GM23338 (cell line): Measurements from ENCODE around the gene AKR1B1. TPM values are rescaled to one million over a fixed set of nuclear protein-coding genes. Genes with fewer than 3 reads are reported as not detected.

Experiments
- ATAC-seq: fragments of 200-7000 bp; cut with Tn5 transposase; 3 replicates; pipeline ENCODE4 v1.9.1; 2020
- DNase-seq: peaks from one replicate; pipeline ENCODE4 v3.0.0-alpha.2; 2015; ENCODE audit warnings: low spot score
- H2AFZ ChIP-seq: fragments of 200-600 bp; sonication (generic); 2 replicates; pipeline ENCODE4 v1.8.0; 2016; ENCODE audit warnings: antibody characterized with exemption, mild to moderate bottlenecking, moderate library complexity
- H3F3A ChIP-seq: fragments of 200-600 bp; sonication (generic); replicated peaks from 2 replicates; pipeline ENCODE4 v1.8.0; 2017; ENCODE audit warnings: antibody characterized with exemption, mixed run types, low read depth
- H3K27ac ChIP-seq: fragments of 200-600 bp; sonication (generic); 2 replicates; pipeline ENCODE4 v1.6.1; 2016; ENCODE audit warnings: low read depth
- H3K27me3 ChIP-seq: fragments of 200-600 bp; sonication (generic); 2 replicates; pipeline ENCODE4 v1.8.0; 2016; ENCODE audit warnings: mild to moderate bottlenecking, mixed run types, moderate library complexity; ENCODE audit not compliant: insufficient read depth
- H3K36me3 ChIP-seq: fragments of 200-600 bp; sonication (generic); 2 replicates; pipeline ENCODE4 v1.8.0; 2016; ENCODE audit warnings: mild to moderate bottlenecking; ENCODE audit not compliant: insufficient read depth
- H3K4me1 ChIP-seq: fragments of 200-600 bp; sonication (generic); 2 replicates; pipeline ENCODE4 v1.8.0; 2016; ENCODE audit warnings: mild to moderate bottlenecking, moderate library complexity; ENCODE audit not compliant: insufficient read depth
- H3K4me2 ChIP-seq: fragments of 200-600 bp; sonication (generic); 2 replicates; pipeline ENCODE4 v1.7.1; 2017; ENCODE audit warnings: mixed run types
- H3K4me3 ChIP-seq: fragments of 200-600 bp; sonication (generic); 2 replicates; pipeline ENCODE4 v1.6.1; 2016; ENCODE audit warnings: mixed run types
- H3K79me2 ChIP-seq: fragments of 200-600 bp; sonication (generic); replicated peaks from 2 replicates; pipeline ENCODE4 v1.8.0; 2017; ENCODE audit warnings: mild to moderate bottlenecking; ENCODE audit not compliant: insufficient read depth
- H3K9me2 ChIP-seq: fragments of 200-600 bp; sonication (generic); 2 replicates; pipeline ENCODE4 v1.8.0; 2017; ENCODE audit not compliant: insufficient read depth
- H4K20me1 ChIP-seq: fragments of 200-600 bp; sonication (generic); replicated peaks from 2 replicates; pipeline ENCODE4 v1.8.0; 2017; ENCODE audit warnings: mild to moderate bottlenecking; ENCODE audit not compliant: insufficient read depth
- H3K27ac Mint-ChIP-seq: 2 replicates; pipeline ENCODE4 v1.8.0; 2020; ENCODE audit warnings: inconsistent platforms, mild to moderate bottlenecking, moderate library complexity, mixed read lengths
- H3K27me3 Mint-ChIP-seq: 3 replicates; pipeline ENCODE4 v1.8.0; 2022; ENCODE audit warnings: low read depth, mild to moderate bottlenecking, moderate library complexity, mixed read lengths, inconsistent platforms; ENCODE audit not compliant: insufficient read depth, poor library complexity
- H3K36me3 Mint-ChIP-seq: 3 replicates; pipeline ENCODE4 v1.8.0; 2021; ENCODE audit warnings: low read depth, mild to moderate bottlenecking, inconsistent platforms, moderate library complexity, mixed read lengths
- H3K4me1 Mint-ChIP-seq: 3 replicates; pipeline ENCODE4 v1.8.0; 2020; ENCODE audit warnings: mild to moderate bottlenecking, inconsistent platforms, mixed read lengths
- H3K4me3 Mint-ChIP-seq: 3 replicates; pipeline ENCODE4 v1.8.0; 2021; ENCODE audit warnings: moderate library complexity, mild to moderate bottlenecking, inconsistent platforms, mixed read lengths
- H3K9me3 Mint-ChIP-seq: 3 replicates; pipeline ENCODE4 v1.8.0; 2020; ENCODE audit warnings: moderate library complexity, mild to moderate bottlenecking, inconsistent platforms, mixed read lengths
- CREB1 ChIP-seq: fragments of 250-450 bp; sonication (Bioruptor Pico); IDR thresholded peaks from 2 replicates; pipeline ENCODE4 v1.5.0; 2020; ENCODE audit warnings: low read depth, mild to moderate bottlenecking, moderate library complexity
- EZH2 ChIP-seq: fragments of 200-600 bp; sonication (generic); IDR thresholded peaks from one replicate; pipeline ENCODE4 v1.8.0; 2017; ENCODE audit warnings: antibody characterized with exemption, mild to moderate bottlenecking, low read depth; ENCODE audit not compliant: unreplicated experiment
- EZH2phosphoT487 ChIP-seq: fragments of 200-600 bp; sonication (generic); IDR thresholded peaks from one replicate; pipeline ENCODE4 v1.8.1; 2018; ENCODE audit warnings: antibody characterized with exemption; ENCODE audit not compliant: unreplicated experiment
- JUNB ChIP-seq: IDR thresholded peaks from one replicate; pipeline ENCODE4 v1.6.1; 2016; ENCODE audit warnings: antibody characterized with exemption; ENCODE audit not compliant: unreplicated experiment
- NANOG ChIP-seq: IDR thresholded peaks from 2 replicates; pipeline ENCODE4 v1.6.1; 2016; ENCODE audit warnings: antibody characterized with exemption, borderline replicate concordance
- POLR2AphosphoS5 ChIP-seq: IDR thresholded peaks from 2 replicates; pipeline ENCODE4 v1.6.1; 2016; ENCODE audit warnings: antibody characterized with exemption, low read depth
- STAT1 ChIP-seq: IDR thresholded peaks from one replicate; pipeline ENCODE4 v1.6.1; 2016; ENCODE audit warnings: antibody characterized with exemption; ENCODE audit not compliant: unreplicated experiment
- ZNF114 ChIP-seq: fragments of 250-450 bp; sonication (Bioruptor Pico); IDR thresholded peaks from 2 replicates; pipeline ENCODE4 v1.5.0; 2020; ENCODE audit warnings: mild to moderate bottlenecking, moderate library complexity
- ZNF331 ChIP-seq: fragments of 250-450 bp; sonication (Bioruptor Pico); IDR thresholded peaks from 2 replicates; pipeline ENCODE4 v1.5.0; 2020; ENCODE audit warnings: low read depth, mild to moderate bottlenecking, moderate library complexity
- polyA plus RNA-seq: library from polyadenylated mRNA; unstranded; fragments of >200 nt; fragmentation: Nextera tagmentation; extraction: Ambion mirVana; gene quantifications from 2 replicates; pipeline ENCODE4 v1.2.1, GENCODE V29; 2016
- total RNA-seq: library from RNA; depleted of rRNA; stranded (reverse); fragments of >200 nt; shearing (Covaris generic); gene quantifications from 2 replicates; pipeline ENCODE4 v1.2.3, GENCODE V29; 2014
- TF ChIP-seq, protein P1 (sequence below): fragments of 250-450 bp; sonication (Bioruptor Pico); IDR thresholded peaks from 2 replicates; pipeline ENCODE4 v1.5.0; 2020; ENCODE audit warnings: mild to moderate bottlenecking, moderate library complexity
- TF ChIP-seq, protein P2 (sequence below): IDR thresholded peaks from 2 replicates; pipeline ENCODE4 v1.6.1; 2016; ENCODE audit warnings: antibody characterized with exemption
- TF ChIP-seq, protein P3 (sequence below), 2 experiments: fragments of 200-600 bp in 1 of 2; sonication (generic) in 1 of 2; conservative IDR thresholded peaks; 2 replicates each; pipeline versions ENCODE4 v1.5.1 to v1.6.1; 2016 to 2017; ENCODE audit warnings: antibody characterized with exemption in 2 of 2, low read depth in 2 of 2, mild to moderate bottlenecking in 2 of 2, moderate library complexity in 1 of 2
- TF ChIP-seq, protein P4 (sequence below): IDR thresholded peaks from one replicate; pipeline ENCODE4 v1.6.1; 2018; ENCODE audit warnings: antibody characterized with exemption; ENCODE audit not compliant: unreplicated experiment

AKR1B1 gene
- total and polyA plus RNA-seq, 2 experiments from 2014 or later = 132 to 154 TPM

GRCh38 chr7:134438946-134439345 lies 20.0 kb downstream of the AKR1B1 start:
- Histone ChIP-seq H3K27ac (no peak overlapping the region), H3K4me3 (no peak overlapping the region), H3K9me2 (peaks cover 4% of the 10 kb centered on the region; the same call in 1 of the 2 replicates), H3K4me1 (no peaks in the 10 kb centered on the region), H4K20me1 (no peaks in the 10 kb centered on the region; the same call in 1 of the 2 replicates), H2AFZ (no peak overlapping the region), H3K36me3 (peaks cover 19% of the 10 kb centered on the region), H3K4me2 (no peak overlapping the region), H3K79me2 (no peaks in the 10 kb centered on the region), H3F3A (no peaks in the 10 kb centered on the region), H3K27me3 (no peaks in the 10 kb centered on the region)
- Mint-ChIP-seq H3K4me3 (no peak overlapping the region), H3K36me3 (peaks cover 54% of the 10 kb centered on the region), H3K27me3 (peaks cover 3% of the 10 kb centered on the region), H3K27ac (no peak overlapping the region), H3K9me3 (peaks cover 9% of the 10 kb centered on the region; the same call in 2 of the 3 replicates), H3K4me1 (no peaks in the 10 kb centered on the region)
- no peak for ATAC-seq
- DNase-seq = no peak
- TF ChIP-seq, protein P1, sequence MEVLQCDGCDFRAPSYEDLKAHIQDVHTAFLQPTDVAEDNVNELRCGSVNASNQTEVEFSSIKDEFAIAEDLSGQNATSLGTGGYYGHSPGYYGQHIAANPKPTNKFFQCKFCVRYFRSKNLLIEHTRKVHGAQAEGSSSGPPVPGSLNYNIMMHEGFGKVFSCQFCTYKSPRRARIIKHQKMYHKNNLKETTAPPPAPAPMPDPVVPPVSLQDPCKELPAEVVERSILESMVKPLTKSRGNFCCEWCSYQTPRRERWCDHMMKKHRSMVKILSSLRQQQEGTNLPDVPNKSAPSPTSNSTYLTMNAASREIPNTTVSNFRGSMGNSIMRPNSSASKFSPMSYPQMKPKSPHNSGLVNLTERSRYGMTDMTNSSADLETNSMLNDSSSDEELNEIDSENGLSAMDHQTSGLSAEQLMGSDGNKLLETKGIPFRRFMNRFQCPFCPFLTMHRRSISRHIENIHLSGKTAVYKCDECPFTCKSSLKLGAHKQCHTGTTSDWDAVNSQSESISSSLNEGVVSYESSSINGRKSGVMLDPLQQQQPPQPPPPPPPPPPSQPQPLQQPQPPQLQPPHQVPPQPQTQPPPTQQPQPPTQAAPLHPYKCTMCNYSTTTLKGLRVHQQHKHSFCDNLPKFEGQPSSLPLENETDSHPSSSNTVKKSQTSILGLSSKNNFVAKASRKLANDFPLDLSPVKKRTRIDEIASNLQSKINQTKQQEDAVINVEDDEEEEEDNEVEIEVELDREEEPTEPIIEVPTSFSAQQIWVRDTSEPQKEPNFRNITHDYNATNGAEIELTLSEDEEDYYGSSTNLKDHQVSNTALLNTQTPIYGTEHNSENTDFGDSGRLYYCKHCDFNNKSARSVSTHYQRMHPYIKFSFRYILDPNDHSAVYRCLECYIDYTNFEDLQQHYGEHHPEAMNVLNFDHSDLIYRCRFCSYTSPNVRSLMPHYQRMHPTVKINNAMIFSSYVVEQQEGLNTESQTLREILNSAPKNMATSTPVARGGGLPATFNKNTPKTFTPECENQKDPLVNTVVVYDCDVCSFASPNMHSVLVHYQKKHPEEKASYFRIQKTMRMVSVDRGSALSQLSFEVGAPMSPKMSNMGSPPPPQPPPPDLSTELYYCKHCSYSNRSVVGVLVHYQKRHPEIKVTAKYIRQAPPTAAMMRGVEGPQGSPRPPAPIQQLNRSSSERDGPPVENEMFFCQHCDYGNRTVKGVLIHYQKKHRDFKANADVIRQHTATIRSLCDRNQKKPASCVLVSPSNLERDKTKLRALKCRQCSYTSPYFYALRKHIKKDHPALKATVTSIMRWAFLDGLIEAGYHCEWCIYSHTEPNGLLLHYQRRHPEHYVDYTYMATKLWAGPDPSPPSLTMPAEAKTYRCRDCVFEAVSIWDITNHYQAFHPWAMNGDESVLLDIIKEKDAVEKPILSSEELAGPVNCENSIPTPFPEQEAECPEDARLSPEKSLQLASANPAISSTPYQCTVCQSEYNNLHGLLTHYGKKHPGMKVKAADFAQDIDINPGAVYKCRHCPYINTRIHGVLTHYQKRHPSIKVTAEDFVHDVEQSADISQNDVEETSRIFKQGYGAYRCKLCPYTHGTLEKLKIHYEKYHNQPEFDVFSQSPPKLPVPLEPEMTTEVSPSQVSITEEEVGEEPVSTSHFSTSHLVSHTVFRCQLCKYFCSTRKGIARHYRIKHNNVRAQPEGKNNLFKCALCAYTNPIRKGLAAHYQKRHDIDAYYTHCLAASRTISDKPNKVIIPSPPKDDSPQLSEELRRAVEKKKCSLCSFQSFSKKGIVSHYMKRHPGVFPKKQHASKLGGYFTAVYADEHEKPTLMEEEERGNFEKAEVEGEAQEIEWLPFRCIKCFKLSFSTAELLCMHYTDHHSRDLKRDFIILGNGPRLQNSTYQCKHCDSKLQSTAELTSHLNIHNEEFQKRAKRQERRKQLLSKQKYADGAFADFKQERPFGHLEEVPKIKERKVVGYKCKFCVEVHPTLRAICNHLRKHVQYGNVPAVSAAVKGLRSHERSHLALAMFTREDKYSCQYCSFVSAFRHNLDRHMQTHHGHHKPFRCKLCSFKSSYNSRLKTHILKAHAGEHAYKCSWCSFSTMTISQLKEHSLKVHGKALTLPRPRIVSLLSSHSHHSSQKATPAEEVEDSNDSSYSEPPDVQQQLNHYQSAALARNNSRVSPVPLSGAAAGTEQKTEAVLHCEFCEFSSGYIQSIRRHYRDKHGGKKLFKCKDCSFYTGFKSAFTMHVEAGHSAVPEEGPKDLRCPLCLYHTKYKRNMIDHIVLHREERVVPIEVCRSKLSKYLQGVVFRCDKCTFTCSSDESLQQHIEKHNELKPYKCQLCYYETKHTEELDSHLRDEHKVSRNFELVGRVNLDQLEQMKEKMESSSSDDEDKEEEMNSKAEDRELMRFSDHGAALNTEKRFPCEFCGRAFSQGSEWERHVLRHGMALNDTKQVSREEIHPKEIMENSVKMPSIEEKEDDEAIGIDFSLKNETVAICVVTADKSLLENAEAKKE (CRISPR knock-in tag) = no peak
- TF ChIP-seq POLR2AphosphoS5 (no peak), STAT1 (no peak), CREB1 (CRISPR knock-in tag) (no peak), ZNF114 (CRISPR knock-in tag) (no peak), NANOG (no peak), ZNF331 (no peak), JUNB (no peak), EZH2 (no peak), EZH2phosphoT487 (no peak)
- TF ChIP-seq, protein P2, sequence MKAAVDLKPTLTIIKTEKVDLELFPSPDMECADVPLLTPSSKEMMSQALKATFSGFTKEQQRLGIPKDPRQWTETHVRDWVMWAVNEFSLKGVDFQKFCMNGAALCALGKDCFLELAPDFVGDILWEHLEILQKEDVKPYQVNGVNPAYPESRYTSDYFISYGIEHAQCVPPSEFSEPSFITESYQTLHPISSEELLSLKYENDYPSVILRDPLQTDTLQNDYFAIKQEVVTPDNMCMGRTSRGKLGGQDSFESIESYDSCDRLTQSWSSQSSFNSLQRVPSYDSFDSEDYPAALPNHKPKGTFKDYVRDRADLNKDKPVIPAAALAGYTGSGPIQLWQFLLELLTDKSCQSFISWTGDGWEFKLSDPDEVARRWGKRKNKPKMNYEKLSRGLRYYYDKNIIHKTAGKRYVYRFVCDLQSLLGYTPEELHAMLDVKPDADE = no peak
- TF ChIP-seq, protein P3, sequence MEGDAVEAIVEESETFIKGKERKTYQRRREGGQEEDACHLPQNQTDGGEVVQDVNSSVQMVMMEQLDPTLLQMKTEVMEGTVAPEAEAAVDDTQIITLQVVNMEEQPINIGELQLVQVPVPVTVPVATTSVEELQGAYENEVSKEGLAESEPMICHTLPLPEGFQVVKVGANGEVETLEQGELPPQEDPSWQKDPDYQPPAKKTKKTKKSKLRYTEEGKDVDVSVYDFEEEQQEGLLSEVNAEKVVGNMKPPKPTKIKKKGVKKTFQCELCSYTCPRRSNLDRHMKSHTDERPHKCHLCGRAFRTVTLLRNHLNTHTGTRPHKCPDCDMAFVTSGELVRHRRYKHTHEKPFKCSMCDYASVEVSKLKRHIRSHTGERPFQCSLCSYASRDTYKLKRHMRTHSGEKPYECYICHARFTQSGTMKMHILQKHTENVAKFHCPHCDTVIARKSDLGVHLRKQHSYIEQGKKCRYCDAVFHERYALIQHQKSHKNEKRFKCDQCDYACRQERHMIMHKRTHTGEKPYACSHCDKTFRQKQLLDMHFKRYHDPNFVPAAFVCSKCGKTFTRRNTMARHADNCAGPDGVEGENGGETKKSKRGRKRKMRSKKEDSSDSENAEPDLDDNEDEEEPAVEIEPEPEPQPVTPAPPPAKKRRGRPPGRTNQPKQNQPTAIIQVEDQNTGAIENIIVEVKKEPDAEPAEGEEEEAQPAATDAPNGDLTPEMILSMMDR (conservative IDR thresholded peaks at IDR 0.05; ENCODE audit: low read depth in 2 of 2) = no peak
- TF ChIP-seq, protein P4, sequence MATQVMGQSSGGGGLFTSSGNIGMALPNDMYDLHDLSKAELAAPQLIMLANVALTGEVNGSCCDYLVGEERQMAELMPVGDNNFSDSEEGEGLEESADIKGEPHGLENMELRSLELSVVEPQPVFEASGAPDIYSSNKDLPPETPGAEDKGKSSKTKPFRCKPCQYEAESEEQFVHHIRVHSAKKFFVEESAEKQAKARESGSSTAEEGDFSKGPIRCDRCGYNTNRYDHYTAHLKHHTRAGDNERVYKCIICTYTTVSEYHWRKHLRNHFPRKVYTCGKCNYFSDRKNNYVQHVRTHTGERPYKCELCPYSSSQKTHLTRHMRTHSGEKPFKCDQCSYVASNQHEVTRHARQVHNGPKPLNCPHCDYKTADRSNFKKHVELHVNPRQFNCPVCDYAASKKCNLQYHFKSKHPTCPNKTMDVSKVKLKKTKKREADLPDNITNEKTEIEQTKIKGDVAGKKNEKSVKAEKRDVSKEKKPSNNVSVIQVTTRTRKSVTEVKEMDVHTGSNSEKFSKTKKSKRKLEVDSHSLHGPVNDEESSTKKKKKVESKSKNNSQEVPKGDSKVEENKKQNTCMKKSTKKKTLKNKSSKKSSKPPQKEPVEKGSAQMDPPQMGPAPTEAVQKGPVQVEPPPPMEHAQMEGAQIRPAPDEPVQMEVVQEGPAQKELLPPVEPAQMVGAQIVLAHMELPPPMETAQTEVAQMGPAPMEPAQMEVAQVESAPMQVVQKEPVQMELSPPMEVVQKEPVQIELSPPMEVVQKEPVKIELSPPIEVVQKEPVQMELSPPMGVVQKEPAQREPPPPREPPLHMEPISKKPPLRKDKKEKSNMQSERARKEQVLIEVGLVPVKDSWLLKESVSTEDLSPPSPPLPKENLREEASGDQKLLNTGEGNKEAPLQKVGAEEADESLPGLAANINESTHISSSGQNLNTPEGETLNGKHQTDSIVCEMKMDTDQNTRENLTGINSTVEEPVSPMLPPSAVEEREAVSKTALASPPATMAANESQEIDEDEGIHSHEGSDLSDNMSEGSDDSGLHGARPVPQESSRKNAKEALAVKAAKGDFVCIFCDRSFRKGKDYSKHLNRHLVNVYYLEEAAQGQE = no peak
